DND-41 (cell line): ENCODE data around the gene INPP5E.

ENCODE experiments used
- CTCF ChIP-seq: IDR thresholded peaks from 2 replicates; pipeline ENCODE4 v1.5.1; 2012; ENCODE audit warnings: borderline replicate concordance, low read length, moderate library complexity, mild to moderate bottlenecking; ENCODE audit not compliant: poor library complexity, severe bottlenecking; ENCODE audit errors: extremely low read depth
- EZH2 ChIP-seq: IDR thresholded peaks from 3 replicates; pipeline ENCODE4 v1.6.1; 2012; ENCODE audit warnings: borderline replicate concordance, low read depth, mild to moderate bottlenecking, moderate library complexity, low read length, inconsistent platforms; ENCODE audit not compliant: severe bottlenecking

- TF ChIP-seq EZH2 (no peak), CTCF (no peak)
Measured at GRCh38 chr9:136381966-136382513, 57.6 kb downstream of the INPP5E start.
